ENCODE results near the gene TPX2. TPM values are rescaled to one million over a fixed set of nuclear protein-coding genes. Genes with fewer than 3 reads are reported as not detected.

TPX2 gene
- total RNA-seq, 1 experiment from 2014 or later: 179 TPM

- TF ChIP-seq, protein P1, sequence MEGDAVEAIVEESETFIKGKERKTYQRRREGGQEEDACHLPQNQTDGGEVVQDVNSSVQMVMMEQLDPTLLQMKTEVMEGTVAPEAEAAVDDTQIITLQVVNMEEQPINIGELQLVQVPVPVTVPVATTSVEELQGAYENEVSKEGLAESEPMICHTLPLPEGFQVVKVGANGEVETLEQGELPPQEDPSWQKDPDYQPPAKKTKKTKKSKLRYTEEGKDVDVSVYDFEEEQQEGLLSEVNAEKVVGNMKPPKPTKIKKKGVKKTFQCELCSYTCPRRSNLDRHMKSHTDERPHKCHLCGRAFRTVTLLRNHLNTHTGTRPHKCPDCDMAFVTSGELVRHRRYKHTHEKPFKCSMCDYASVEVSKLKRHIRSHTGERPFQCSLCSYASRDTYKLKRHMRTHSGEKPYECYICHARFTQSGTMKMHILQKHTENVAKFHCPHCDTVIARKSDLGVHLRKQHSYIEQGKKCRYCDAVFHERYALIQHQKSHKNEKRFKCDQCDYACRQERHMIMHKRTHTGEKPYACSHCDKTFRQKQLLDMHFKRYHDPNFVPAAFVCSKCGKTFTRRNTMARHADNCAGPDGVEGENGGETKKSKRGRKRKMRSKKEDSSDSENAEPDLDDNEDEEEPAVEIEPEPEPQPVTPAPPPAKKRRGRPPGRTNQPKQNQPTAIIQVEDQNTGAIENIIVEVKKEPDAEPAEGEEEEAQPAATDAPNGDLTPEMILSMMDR (IDR thresholded peaks at IDR 0.05; ENCODE audit: unreplicated experiment): no peak
- no peak overlapping the region for H3K4me3 Mint-ChIP-seq (ENCODE audit: low read depth, unreplicated experiment)
- no peak overlapping the region for H3K27ac Mint-ChIP-seq (ENCODE audit: unreplicated experiment)
- no peaks in the 10 kb centered on the region for H3K9me3 Mint-ChIP-seq (ENCODE audit: low read depth, unreplicated experiment)
- intact Hi-C loops (cut with micrococcal nuclease; ENCODE audit: unreplicated experiment): no loop called here
- no peaks in the 10 kb centered on the region for H3K36me3 Mint-ChIP-seq (ENCODE audit: insufficient read depth, unreplicated experiment)
- peaks cover 8% of the 10 kb centered on the region for H3K27me3 Mint-ChIP-seq (ENCODE audit: unreplicated experiment)
- no peak for DNase-seq
- CTCF ChIA-PET: interaction anchor here (0.9 to 1.2 kb wide), 2 partner anchors 9 to 22 kb away, joined by 3 to 4 read pairs; no protein-coding TSS in a partner anchor
- no TSS peak for BruUV-seq (replicated peaks)
- peaks cover 17% of the 10 kb centered on the region for H3K4me1 Mint-ChIP-seq (ENCODE audit: low read depth, unreplicated experiment)
Measured at GRCh38 chr20:31843288-31843687, 104.2 kb downstream of the TPX2 start.

DNA sequence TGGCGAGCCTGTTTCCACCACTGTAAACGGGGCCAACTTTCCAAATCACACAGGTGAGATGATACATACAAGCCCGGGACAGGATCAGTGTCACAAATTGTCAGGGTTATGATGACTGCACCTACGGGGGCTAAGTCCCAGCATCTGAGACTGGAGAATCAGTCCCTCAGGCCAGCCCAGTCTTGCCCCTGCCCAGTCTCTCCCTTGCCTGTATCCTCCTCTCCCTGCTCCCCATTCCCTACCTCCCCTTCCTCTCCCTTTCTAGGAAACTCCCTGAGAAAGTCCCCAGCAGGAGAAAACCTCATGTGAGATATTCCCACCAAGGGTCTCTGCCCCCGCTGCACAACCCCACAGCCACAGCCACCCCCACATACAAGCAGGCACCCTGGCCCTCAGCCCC, 104.8 kb downstream of the TPX2 start:
- no peak for DNase-seq
- no peaks in the 10 kb centered on the region for H3K9me3 Mint-ChIP-seq (ENCODE audit: low read depth, unreplicated experiment)
- peaks cover 17% of the 10 kb centered on the region for H3K4me1 Mint-ChIP-seq (ENCODE audit: low read depth, unreplicated experiment)
- peaks cover 14% of the 10 kb centered on the region for H3K27me3 Mint-ChIP-seq (ENCODE audit: unreplicated experiment)
- CTCF ChIA-PET: interaction anchor here (0.9 kb wide), 1 partner anchor 10 kb away, joined by 3 read pairs; no protein-coding TSS in a partner anchor
- intact Hi-C loops (cut with micrococcal nuclease; ENCODE audit: unreplicated experiment): no loop called here
- BruUV-seq (replicated peaks): no TSS peak
- no peak overlapping the region for H3K4me3 Mint-ChIP-seq (ENCODE audit: low read depth, unreplicated experiment)
- H3K27ac Mint-ChIP-seq (ENCODE audit: unreplicated experiment): no peak overlapping the region
- TF ChIP-seq, protein P1 (IDR thresholded peaks at IDR 0.05; ENCODE audit: unreplicated experiment): no peak
- no peaks in the 10 kb centered on the region for H3K36me3 Mint-ChIP-seq (ENCODE audit: insufficient read depth, unreplicated experiment)

DNA sequence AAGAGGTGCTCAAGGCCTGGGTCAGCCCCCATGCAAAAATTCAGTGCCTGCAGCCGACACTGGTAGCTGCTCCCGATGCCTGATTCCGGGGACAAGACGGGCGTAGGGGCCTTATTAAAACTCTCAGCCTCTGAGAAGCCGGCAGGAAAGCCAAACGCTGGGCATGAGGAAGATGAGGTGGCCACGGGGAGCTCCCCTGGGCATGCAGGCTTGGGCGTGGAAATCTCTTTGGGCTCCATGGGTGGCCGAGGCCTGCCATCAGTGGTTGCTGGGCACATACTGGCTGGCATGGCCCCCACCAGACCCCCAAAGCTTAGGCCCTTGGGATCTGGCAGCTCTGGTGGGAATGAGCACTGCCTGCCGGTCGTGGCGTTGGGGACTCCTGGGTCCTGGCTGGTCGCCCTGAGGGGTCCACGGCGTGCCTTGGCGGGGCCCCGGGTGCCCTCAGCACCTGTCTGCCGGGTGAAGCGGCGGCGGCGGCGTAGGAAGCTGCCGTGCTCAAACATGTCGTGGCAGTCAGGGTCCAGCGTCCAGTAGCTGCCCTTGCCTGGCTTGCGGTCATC, 105.7 kb downstream of the TPX2 start:
- CTCF ChIA-PET: interaction anchor here (1.0 kb wide), 1 partner anchor 22 kb away, joined by 4 read pairs; no protein-coding TSS in a partner anchor
- Mint-ChIP-seq H3K4me1 (ENCODE audit: low read depth, unreplicated experiment) (peaks cover 26% of the 10 kb centered on the region), H3K27me3 (ENCODE audit: unreplicated experiment) (peaks cover 24% of the 10 kb centered on the region), H3K27ac (ENCODE audit: unreplicated experiment) (no peak overlapping the region), H3K36me3 (ENCODE audit: insufficient read depth, unreplicated experiment) (peaks cover 7% of the 10 kb centered on the region), H3K9me3 (ENCODE audit: low read depth, unreplicated experiment) (no peaks in the 10 kb centered on the region), H3K4me3 (ENCODE audit: low read depth, unreplicated experiment) (no peak overlapping the region)
- intact Hi-C loops (cut with micrococcal nuclease; ENCODE audit: unreplicated experiment): no loop called here
- TF ChIP-seq, protein P1 (IDR thresholded peaks at IDR 0.05; ENCODE audit: unreplicated experiment): no peak
- no TSS peak for BruUV-seq (replicated peaks)
- no peak for DNase-seq

- Mint-ChIP-seq H3K9me3 (ENCODE audit: low read depth, unreplicated experiment) (no peaks in the 10 kb centered on the region), H3K27me3 (ENCODE audit: unreplicated experiment) (peaks cover 29% of the 10 kb centered on the region), H3K27ac (ENCODE audit: unreplicated experiment) (no peak within 1 kb of the TSS), H3K4me3 (ENCODE audit: low read depth, unreplicated experiment) (no peak within 1 kb of the TSS), H3K4me1 (ENCODE audit: low read depth, unreplicated experiment) (peaks cover 26% of the 10 kb centered on the region), H3K36me3 (ENCODE audit: insufficient read depth, unreplicated experiment) (peaks cover 7% of the 10 kb centered on the region)
- intact Hi-C loops (cut with micrococcal nuclease; ENCODE audit: unreplicated experiment): no loop called here
- DNase-seq: no peak
- CTCF ChIA-PET: interaction anchor here (1.0 kb wide), 1 partner anchor 23 kb away, joined by 4 read pairs; no protein-coding TSS in a partner anchor
- BruUV-seq (replicated peaks): no TSS peak
- TF ChIP-seq, protein P1 (IDR thresholded peaks at IDR 0.05; ENCODE audit: unreplicated experiment): no peak
Measured at GRCh38 chr20:31845300-31845863, 106.3 kb downstream of the TPX2 start, which contains the start of gene FOXS1. FOXS1 (minus strand) TSS chr20:31845604; CDS start chr20:31845542, 62 bp downstream.
